GM21619 (cell line): ENCODE results near the gene ZBTB1.
"Not testable (repeated sequence)": the region's sequence is repeated elsewhere in the genome, so short reads cannot be mapped to it uniquely, and the experiment has no call there.

Experiments used
- ATAC-seq: cut with Tn5 transposase; IDR thresholded peaks from one replicate; pipeline ENCODE4 v1.9.1; 2021; ENCODE audit not compliant: unreplicated experiment

ZBTB1 gene

DNA sequence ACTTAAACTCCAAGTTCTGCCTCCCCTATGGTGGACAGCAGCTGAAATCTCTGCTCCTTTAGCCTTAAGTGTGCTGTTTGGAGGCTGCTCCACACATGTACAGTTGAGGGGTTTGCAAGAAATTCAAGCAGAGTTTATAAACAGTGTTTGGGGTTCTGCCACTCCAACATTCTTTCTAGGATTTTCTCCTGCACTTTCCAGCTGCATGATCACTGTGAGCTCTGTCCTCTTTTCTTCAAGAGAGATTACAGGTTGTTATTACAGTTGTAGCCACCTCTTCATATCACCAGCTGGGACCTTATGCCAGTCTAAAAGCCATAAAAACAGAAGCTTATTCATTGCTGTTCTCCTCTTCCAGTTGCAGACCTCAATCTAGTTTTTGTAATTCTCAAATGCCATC is 9.3 kb upstream of the ZBTB1 start:
- ATAC-seq: no peak

DNA sequence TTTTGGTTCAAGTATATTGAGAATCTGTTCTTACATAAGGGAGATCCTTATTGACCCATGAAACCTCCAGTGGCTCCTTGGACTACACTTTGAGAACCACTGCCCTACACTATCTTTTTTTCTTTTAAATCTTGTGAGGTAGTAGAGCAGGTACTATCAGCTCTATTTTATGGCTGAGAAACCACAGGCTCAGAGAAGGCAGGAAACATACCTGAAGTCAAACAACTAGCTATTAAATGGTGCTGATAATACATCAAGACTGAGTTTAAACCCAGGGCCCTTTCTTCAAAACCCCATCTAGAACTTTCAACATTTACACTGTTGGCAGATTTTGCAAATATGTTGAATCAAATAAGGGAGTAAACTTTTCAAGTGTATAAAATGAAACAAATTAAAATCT is 7.8 kb upstream of the ZBTB1 start:
- no peak for ATAC-seq

DNA sequence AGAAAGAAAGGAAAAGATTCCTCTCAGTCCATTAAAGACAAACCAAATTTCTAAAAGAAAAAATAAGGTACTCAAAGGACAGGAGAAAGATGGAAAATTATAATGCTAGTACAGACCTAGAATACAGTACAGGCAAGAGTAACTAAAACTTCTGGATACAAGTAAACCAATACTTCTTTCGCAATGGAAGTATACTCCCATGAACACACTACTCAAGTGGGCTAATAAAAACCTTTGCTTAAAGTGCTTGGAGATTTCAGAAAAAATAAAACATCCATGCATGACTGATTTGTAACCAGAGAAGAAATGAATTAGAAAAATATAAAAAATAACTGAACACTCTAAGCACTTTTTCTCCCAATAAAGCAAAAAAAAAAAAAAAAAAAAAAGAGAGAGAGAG is 4.5 kb upstream of the ZBTB1 start:
- ATAC-seq: no peak

DNA sequence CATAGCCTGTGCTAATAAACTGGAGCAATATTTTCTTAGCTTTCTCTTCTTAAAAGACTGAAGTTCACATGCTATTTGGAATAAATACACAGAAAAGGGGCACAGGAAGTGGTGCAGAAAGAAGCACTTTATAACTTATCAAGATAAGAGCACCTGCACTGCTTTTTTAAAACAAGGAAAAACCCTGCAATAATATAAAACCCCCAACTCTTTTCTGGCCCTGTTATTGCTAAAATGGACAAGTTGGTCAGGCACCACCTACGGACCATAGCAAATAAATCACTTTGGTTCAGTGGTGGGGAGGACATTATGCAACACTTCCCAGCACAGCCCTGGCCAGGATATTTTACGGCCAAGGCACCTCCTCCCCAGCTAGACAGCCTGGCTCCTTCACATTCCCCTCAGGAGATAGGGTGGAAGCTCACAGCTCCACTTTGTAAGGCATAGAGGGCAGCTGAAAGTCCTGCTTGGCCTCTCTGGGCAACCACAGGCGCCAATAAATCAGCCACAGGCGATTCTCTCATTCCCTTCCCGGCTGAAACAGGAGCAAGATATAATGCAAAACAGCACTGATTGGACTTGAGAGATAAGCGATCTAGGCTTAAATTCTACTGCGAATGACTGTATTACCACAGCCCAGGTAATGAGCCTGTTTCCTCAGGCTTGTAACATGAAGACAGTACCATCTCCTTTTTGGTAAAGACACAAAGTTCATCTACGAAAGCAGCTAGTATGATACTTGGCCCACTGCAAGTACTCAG is 3.0 kb upstream of the ZBTB1 start:
- no peak for ATAC-seq

DNA sequence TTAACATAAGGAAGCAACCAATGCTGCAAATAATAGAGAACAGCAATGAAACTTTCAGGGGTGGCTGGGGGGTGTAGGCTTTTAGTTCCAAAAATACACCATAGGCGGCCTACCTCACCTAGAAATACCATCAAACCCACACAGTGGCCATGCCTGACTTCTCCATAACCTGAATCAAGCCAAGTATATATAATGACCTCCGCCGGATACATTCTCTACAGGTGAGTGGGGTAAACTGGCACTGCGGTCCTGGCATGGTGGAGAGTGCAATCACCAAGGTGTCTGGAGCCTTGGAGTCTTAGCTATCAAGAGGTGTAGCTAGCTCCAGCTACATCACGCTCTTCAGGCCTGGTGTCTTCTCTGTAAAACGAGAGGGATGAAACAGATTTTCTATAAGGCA is 2.1 kb upstream of the ZBTB1 start:
- no peak for ATAC-seq

DNA sequence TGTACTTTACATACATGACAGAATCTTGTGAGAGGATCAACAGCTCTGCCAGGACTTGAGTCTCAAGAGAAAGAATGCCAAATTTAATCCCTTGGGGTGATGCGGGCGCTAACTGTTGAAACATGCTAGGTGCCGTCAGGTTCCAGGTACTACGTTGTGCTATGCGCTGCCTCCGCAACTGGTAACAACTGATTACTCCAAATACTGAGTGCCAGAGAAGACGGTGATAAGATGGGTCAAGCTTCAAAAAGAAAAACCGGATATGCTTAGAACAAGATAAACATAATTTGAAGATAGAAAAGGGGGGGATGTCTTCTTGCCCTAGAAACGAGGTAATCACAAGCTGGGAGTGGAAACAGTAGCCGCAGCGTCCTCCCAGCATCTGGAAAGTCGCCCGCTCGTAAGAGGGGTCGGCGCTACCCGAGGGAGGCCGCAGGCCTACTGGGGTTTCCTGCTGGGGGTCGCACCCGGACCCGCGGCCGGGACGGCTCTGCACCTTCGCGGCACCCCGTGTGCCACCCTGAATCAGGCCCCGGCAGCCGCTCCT is 1.6 kb upstream of the ZBTB1 start:
- ATAC-seq: peak; percentile 1

DNA sequence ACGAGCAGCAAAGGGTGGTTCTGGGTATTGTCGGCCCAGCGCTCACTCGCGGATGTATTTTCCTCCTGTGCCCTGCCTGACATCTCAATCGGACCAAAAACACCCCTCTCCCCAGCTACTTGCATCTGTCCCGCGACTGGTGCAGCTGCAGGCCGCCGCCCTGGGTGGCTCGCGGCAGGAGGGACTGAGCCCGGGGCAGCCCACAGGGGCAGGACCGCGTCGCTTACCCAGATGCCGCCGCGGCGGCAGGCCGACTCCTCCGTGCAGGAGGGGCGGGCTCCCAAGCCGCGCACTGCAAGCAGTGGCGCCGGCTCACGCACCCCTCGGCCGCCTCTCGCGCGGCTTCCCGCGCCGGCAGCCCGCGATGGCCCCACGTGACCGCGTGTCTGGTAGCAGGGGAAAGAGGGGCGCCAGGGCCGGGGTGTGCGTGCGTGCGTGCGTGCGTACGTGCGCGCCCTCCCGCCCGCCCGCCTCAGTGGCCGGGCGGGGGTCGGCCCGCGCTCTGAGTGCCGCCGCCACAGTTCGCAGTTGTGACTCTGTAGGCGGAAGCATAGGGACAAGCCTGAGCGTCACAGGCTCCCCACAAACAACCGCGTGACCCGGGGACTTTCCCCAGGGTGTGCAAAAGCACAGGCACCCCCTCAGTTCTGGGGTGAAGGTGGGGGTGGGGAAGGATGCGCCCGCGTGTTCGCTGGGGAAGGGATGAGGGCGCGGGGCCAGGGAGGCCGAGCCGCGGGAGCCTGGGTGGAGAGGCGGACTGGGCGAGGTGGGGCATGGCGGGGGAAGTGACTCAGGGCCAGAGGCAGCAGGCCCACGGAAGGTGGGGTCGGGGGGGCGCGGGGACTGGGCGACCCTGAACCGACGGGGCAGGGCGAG is 898 bp upstream of the ZBTB1 start, which contains the start of gene ZBTB25:
Gene ZBTB25 (minus strand): TSS at position 405 of the 876 bp plus-strand sequence. CDS start 13,305 bp downstream, outside the sequence.
- ATAC-seq: peak; percentile 55

DNA sequence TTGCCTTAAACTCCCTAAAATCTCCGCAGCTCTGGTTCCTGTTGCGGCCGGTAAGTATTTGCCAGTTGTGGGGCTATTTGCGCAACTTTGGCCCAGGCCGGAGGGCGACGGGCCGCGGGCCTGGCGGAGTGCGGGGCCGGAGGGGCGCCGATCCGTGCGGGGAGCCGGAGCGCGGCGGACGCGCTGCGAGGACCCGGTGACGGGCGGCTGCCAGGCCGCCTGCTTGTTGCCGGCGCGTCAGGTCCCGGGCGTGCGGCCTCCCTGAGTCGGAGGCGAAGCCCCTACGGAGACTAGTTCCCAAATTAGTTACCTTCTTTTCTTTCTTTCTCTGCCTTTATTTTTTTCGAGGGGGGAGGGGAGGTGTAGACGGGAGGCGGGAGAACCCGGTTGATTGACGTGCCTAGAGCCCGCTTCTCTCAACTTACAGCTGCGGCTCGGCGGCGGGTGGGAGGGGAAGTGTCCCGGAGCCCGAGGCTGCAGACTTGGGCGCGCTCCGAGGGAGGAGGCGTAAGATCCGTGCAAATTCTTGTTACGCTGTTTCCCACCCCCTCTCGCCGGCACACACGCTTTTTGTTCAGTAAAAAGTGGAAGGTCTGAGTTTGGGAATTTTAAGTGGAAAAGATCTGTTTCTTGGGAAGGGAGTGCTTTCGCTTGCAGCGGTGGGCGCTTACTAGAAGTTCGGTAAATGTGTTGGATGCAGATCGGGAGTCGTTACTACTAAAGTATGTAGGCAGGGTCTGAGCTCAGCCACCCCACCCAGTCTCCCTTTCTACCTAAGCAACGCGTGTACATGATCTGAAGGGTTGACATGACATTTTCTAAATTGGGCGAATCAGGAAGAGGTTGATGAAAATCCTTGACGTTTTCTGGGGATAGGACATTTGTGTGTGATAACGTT is 576 bp downstream of the ZBTB1 start:
- no peak for ATAC-seq

DNA sequence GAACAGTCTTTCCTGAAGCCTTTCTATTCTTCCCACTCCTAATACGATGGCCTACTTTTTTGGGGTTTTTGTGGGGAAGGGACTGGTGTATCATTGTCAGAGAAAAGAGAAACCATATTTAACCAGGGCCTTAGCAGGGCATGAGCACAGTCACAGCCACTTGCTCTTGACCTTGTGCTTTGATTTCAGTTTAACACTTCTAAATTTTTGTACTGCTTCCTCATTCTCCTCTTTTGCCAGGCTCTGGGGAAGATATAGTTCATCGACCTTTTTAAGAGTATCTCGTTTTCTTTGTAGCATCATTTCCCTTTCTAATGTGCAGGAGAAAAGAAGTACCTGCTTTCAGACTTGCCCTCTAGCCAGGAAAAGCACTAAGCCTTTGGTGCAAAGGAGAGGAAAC is 2.2 kb downstream of the ZBTB1 start:
- ATAC-seq: no peak

DNA sequence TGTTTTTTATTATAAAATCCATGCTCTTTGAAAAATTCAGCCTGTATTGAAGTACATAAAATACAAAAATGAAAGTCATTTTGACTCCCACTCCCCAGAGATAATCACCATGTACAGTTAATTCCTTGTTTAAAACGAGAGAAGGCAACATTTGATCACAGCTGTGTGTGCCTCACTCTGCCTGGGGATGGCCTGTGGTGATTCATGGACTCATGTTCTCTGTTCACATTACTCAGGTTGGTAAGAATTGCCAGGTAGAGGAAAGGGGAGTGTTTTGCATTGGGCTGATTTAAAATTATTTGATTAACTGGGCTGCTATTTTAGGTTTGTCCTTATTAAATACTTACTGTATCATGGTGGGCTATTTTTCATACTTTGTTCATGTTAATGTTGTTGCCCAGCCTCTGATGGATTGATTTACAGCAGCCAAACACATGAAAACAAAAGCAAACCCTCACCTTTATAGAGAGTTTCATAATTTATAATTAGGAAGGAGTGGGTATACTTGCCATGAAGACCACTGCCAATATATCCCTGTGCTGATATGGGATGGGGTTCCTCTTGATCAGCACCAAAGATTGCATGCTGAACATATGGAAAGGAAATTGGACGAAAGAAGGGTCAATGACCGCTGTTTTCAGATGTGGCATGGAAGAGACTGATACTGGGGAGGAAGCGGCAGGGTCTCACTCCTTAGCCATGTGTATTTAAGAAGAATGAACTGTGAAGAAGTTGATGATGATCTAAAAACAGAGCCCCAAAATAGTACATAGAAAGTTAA is 3.0 kb downstream of the ZBTB1 start:
- no peak for ATAC-seq

DNA sequence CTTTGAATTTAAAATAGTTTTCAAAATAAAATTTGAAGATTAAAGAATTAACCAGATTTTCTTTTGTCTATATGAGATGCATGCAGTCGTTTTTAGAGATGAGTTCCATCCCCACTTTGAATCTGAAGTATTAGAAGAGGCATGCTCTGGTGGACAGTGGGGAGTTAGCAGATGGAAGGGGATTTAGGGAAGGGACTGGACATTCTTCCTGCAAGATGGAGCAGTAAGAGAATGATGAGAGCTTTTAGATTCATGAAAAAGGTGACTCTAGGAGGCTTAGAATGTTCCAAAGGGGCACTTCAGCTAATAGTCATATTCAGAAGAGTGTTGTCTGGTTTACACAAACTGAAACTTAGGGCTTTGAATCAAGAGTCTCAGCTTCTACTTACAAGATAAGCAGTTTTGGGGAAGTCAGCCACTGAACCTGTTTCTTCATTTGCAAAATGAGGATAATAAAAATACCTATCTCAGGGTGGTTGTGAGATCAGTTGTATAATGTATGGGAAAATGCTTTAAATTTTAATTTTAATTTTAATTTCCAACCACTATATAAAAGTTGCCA is 3.7 kb downstream of the ZBTB1 start:
- no peak for ATAC-seq

DNA sequence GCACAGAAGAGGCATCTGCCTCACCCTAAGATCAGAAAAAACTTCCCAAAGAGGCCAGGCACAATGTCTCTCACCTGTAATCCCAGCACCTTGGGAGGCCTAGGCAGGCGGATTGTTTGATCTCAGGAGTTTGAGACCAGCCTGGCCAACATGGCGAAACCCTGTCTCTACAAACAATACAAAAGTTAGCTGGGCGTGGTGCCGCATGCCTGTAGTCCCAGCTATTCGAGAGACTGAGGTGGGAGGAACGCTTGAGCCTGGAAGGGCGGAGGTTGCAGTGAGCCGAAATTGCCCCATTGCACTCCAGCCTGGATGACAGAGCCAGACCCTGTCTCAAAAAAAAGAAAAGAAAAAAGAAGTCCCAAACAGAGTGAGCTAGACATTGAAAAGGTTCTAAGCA is 4.5 kb downstream of the ZBTB1 start:
- ATAC-seq: no peak

DNA sequence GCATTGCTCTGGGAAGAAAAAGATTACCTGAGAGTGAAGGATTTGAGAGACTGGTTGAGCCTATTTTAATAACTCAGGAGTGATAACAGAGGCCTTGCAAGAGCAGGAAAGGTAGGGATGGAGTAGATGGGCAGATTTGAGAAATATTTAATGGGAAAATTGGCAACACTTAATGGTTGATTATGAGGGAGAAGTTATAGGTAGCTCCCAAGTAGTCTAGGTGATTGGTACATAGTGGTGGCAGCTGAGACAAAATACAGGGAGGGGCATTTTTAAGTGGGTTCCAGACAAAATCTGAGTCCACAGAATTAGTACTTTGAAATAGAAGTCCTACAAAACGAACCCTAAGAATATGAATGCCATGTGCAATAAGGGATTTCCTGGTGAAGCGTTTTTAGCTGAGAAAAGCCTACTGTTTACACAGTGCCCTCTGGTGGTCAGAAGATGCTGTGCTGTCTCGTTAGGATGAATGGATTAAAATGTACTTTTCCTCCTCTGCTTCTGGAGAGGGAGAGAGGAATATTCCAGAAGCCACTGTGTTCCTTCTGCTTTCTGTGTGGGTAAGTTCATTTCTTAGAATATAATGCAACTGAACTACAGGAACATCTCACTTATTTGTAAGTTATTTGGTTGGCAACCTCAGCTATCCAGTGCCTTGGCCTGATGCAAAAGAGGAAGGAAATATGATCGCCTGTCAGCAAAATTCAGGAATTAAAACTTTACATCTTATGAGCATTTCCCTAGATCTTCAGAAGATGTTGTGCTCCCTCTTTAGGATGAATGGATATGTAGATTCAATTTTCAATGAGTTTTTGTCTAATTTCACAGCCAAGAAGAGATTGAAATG is 6.5 kb downstream of the ZBTB1 start:
- no peak for ATAC-seq

DNA sequence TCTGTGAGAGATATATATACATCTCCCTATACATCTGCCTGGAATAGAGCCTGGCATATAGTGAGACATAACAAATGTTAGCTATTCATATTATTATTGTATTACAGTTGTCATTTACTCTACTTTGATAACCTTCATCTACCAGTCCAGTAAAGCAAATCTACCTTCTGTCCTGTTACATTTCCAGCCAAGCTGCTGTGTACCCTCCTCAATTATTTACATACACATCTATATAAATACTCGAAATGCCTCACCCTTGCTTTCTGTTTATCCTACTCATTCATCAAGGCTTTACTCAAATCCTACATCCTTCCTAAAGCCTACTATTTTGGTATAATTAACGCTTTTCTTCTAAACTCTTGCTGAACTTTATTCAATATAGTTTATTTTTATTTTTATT is 8.7 kb downstream of the ZBTB1 start:
- no peak for ATAC-seq

DNA sequence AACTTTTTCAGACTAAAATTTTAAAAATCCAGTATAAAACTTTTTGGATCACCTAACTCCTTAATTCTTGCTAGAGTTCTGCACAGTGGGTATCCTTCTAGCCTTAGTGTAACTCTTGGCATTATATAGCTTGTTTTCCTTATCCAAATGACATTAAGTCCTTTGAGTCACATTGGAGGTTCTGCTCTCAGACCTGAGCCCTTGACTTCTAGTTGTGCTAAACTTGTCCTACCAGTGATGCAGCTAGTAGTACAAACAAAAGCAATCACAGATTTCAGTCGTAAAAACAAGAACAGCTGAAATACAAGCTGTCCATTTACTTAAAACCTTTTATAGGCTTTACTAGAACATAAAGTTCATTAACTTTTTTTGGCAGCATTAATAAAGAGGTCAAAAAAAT is 10.5 kb downstream of the ZBTB1 start:
- no peak for ATAC-seq

DNA sequence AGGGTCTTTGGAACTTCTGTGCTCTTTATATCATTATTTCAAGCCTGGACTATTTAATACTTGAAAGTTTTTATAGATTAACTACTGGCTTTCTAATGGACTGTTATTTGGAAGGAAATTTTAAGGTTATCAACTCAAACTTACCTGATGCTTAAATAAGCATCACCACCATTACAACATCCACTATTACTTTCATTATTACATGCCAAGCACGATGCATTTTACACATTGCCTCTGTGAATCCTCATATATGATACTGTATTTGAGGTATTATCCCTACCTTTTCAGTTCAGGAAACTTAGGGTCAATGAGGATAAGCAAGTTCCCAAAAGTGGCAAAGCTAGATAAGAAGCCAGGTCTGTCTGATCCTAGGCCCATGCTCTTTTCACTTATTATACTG is 12.4 kb downstream of the ZBTB1 start:
- no peak for ATAC-seq

DNA sequence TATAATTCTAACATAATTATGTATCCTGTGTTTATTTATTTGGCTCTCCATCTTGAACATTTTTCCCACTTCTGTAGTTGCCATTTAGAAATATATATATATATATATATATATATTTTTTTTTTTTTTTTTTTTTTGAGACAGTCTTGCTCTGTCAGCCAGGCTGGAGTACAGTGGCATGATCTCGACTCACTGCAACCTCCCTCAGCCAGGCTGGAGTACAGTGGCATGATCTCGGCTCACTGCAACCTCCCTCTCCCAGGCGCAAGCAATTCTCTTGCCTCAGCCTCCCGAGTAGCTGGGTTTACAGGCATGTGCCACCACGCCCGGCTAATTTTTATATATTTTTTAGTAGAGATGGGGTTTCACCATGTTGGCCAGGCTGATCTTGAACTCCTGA is 13.1 kb downstream of the ZBTB1 start:
- ATAC-seq: not testable (repeated sequence)

DNA sequence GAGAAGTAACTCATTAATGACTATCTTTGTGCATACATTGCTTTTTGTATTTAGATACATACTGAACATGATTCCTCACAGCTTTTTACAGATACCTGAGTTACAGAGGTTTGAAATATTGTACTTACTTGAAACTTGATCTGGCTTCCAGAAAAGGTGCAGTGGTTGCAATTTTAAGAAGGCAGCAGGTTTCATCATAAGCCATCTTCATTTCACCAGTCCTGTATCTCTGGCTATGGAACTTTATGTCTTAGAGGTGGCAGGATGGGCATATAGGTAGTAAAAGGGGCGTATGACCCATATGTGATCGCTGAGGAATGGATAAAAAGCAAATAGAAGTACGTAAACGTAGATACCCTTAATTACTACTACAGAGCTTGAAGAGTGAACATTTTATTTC is 13.7 kb downstream of the ZBTB1 start:
- no peak for ATAC-seq

DNA sequence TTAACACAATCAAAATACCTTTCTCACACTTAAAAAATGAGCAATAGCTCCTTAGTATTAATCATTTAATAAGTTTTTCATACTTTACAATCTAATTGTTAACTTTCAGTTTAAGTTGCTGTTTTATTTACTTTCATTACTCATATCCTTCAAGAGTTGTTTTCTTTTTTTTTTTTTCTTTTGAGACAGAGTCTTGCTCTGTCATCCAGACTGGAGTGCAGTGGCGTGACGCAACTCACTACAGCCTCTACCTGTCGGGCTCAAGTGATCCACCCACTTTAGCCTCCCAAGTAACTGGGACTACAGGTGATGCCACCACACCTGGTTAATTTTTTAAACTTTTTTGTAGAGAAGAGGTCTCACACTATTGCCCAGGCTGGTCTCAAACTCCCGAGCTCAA is 16.1 kb downstream of the ZBTB1 start:
- ATAC-seq: no peak
